Stimulated activated CD4-positive, alpha-beta T cell treated with anti-CD3 and anti-CD28 coated beads, TNF-alpha, amount 100 ng/mL, for 1 hour (primary cell): Measurements from ENCODE around the gene EID3.

Experiments
- DNase-seq, 3 donors: peaks; one replicate each; pipeline ENCODE4 v3.0.0-alpha.2; 2020; ENCODE audit warnings: low read depth in 3 of 3, low spot score in 1 of 3

Gene EID3

DNA sequence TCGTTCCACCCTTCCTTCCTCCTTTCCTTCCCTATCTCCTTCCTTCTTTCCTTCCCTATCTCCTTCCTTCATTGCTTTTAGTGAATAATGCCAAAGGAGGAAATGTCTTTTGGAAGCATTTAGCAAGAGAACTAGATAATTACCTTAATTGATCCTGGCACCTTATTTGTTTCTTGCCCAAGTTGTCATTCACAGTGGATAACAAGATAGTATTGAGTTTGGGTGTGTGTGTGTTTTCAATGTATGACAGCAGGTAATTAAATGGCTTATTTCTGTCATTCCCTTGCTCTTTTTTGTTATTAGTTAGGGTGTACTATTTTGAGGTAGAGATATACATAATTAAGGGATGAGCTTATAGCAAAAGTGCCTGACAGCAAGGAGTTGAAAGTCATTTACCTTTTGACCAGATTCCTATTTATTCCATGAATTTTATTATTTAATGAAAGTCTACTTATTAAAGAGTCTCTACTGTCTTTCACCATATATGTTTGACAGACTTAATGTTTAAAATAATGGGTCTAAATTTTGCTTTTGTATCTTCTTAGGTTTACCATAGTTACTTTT is 30.2 kb downstream of the EID3 start:
- no peak for DNase-seq

DNA sequence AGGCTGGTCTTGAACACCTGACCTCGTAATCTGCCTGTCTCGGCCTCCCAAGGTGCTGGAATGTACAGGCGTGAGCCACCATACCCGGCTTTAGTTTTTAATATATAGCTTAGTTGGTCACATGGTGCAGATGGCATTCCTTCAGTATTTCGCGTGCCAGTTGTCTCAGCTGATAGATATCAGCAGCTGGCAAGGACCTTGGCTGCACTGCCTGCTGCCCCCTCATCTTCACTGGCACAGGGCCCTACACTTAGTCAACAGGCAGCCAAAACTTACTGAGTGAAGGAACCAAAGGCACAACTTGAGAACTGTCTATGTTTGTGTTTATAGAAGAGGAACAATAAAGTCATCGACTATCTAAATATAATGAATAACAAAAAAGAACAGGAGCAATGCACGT is 31.0 kb downstream of the EID3 start:
- DNase-seq = no peak

DNA sequence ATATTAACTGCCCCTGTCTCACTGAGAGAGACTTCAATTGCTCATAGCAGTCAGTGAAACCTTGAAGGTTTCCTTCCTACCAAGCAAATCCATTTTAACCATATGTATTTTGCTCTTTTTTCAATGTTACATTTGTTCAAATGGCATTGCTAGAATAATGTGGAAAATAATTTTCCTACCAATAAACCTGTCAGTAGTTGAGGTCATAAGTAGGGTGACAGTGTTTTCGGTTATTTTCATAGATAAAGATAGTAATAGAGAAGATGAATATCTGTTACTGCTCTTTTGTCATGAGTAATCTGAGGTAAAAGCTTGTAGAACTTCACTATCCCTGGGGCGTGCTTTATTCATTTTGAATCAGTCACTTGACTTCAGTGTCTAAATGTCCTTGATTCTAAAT is 32.6 kb downstream of the EID3 start:
- no peak for DNase-seq

DNA sequence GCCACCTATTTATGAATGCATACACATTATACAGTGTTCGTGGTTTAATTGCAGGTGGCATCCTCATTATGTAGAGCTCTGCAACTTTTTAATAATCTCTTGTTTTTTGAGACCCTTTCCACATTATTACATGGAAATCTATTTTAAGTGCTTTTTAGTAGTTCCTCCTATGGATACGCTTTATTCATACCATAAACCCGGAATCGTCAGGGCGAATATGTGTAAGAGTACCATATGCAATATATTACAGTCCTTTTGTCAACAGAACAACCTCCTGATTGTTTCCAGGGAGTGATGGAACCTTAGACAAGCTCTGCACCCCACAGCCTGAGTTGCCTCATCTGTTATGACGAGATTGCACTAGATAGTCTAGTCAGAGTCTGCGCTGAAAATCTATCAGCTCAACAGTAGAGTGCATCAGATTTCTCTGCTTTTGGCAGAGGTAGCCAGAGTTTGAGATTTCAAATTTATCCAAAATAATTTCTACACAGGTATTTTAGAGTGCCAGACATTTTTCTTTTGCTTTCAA is 33.6 kb downstream of the EID3 start:
- DNase-seq = no peak

DNA sequence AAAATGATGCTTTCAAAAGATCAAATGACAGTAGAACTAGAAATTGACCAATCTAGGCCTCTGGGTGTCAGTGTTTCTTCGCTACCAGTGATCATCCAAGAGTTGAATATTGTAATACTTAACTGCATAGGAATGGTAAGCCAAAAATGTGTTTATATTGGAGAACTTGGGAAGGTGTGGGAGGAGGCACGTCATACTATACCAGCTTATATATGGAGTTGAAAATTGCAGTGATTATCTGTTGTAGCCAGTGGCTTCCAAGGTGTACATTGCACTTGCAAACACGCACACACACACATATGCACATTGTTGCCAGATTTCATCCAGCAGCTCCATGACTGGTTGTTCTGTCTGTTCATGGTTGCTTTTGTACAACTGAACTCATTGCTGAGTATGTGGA is 36.1 kb downstream of the EID3 start:
- no peak for DNase-seq

DNA sequence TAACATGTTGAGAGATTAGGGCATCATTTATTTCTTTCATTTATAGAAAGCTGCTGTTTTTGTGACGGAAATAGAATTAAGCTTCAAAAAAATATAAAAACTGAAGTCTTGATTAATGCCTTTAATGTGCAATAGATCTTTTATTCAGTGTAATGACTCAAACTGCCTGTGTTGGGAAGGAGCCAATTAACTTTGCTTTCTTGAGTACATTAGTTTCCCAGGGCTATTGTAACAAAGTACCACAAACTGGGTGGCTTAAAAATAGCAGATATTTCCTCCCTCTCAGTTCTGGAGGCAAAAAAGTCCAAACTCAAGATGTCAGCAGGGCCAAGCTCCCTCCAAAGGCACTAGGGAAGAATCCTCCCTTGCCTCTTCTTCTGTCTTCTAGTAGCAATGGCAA is 36.6 kb downstream of the EID3 start:
- no peak for DNase-seq

DNA sequence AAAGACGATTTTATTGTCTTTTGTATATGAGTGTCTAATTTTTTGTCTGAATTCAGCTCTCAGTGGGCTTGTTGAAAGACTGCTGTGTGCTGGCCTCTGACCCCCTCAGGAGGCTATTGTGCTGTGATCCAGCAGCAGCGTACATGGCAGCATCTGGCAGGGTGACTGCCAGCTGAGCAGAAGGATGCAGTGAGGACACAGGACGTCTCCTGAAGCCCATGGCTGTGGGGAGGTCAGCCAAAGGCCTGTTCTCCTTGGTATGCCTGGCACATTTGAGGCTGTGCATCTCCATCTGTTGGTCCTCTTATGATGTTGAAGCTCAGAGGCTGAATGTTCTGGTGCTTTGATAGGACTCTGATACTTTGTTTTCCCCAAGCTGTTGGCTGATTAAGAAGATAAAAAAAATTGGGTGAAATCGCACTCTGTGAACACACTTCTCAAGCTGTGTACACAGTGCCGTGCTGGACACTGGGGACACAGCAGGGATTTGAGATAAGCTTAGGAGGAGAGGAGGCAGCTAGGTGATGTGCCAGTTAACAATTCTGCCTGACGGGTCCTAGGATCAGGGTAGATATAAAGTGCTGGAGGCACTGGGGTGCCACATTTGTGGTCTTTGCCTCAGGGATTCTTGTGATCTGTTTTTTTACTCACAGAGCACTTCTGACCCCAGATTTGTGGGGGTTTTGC is 37.5 kb downstream of the EID3 start:
- no peak for DNase-seq

DNA sequence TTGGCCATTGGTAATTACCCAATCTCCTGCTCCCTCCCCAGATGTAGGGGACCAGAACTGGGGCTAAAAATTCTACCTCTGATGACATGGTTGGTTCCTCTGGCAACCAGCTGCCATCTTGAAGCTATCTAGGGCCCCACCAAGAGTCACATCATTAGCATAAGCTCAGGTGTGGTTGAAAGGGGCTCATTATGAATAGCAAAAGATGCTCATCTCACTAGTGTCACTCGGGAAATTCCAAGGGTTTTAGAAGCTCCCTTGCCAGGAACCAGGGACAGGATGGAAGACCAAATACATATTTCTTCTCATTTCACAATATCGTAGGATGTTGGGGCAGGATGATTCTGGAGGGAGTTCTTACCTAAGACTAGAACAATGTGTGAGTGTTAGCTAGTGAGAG is 38.6 kb downstream of the EID3 start:
- no peak for DNase-seq

DNA sequence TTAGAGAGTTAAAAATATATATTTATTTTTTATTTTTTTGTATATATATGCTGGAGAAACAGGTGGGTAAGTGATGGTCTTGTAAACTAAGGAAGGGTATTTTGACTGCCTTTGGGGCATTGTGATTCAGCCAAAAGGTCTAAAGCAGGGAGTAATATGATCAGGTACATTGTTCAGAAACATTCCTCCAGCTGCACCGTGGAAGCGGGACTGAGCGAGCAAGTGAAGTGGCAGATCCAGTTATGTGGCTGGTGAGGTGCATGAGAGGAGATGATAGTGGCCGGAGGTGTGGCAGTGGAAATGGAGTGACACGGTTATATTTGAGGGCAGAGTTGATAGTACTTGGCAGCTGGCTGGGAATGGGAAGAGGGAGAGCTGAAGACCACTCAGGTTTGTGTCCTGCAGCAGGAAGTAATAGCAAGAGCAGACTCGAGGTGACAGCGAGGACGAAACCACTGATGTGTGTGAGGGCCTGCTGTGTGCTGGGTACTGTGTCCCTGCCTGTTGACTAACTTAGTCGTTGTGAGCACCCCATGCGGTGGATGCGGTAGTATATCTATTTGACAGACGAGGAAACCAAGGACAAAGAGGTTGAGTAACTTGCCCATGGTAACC is 39.2 kb downstream of the EID3 start:
- DNase-seq = no peak

DNA sequence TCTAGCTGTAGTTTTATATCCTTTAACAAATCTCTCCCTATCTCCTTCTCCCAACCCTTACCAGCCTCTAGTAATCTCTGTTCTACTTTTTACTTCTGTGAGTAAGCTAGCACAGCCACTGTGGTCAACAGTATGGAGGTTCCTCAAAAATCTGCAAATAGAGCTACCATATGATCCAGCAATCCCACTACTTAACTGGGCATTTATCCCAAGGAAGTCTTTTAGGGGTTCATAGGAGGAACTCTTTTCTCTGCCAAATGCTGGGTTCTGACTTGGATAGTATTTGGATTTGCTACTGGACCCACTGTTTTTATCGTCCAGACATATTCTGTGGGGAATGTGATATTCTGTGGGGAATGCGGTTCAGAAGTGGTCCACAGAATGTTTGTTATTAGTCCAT is 41.1 kb downstream of the EID3 start:
- no peak for DNase-seq

DNA sequence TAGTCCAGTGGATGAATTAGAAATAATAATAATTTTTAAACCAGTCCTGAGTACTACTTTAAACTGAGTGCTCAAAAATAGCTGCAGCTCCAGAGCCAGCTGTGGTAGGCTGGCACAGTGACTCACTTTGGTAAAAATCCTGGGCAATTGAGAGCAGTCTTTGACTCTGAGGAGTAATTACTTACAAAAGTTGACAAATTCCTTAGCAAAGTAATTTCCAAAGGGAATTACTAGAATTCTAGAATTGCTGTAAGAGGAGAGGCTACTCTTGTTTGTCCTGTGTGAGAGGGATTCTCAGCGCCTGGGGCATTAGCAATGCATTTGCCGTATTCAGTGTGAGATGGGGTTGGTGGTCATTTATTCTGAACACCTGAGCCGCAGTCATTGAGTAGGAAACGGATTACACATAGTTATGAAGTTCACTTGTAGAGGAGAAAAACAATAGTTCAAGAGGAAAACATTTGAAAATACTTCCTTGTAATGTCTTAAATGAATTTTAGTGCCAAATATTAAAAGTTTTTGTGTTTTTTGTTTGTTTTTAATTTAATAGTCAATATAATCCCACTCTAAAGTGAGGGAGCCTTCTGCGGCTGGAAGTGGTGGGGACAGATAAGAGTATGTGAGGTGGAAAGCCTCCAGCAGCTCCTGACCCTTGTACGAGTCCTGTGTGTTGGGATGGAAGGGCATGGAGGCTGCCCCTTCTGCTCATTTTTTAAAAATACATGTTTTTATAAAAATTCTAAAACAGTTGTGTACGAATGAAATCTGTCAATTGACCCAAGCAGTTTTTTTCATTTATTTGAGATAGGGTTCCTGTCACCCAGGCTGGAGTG is 41.9 kb downstream of the EID3 start:
- no peak for DNase-seq

DNA sequence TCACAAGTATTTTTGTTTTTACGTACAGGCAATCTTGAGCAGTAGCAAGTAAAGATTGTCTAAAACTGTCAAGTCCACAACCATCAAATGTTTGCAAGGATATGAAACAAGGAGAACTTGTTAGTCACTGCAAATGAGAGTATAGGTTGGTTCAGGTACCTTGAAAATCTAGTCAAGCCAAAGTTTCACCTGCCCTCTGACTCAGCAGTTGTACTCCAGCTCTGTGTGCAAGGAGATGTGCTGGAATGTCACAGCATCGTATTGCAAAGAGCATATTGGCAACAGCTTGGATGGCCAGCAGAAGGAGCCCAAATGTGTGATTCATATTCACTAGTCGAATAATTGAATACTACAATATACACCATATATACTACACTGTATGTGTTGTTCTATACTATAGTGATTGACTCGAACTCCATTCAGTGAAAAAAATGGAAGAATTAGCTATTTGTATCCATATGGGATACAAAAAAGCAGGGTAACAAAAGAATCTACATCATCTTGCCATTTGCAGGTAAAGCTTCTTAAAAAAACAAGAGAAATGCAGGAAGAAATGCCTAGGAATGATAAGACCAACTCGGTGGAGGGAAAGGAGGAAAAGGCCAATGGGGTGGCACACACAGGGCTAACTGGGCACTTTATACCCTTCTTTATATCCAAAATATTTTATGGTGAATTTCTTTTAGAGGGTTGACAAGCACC is 44.0 kb downstream of the EID3 start:
- DNase-seq = no peak

DNA sequence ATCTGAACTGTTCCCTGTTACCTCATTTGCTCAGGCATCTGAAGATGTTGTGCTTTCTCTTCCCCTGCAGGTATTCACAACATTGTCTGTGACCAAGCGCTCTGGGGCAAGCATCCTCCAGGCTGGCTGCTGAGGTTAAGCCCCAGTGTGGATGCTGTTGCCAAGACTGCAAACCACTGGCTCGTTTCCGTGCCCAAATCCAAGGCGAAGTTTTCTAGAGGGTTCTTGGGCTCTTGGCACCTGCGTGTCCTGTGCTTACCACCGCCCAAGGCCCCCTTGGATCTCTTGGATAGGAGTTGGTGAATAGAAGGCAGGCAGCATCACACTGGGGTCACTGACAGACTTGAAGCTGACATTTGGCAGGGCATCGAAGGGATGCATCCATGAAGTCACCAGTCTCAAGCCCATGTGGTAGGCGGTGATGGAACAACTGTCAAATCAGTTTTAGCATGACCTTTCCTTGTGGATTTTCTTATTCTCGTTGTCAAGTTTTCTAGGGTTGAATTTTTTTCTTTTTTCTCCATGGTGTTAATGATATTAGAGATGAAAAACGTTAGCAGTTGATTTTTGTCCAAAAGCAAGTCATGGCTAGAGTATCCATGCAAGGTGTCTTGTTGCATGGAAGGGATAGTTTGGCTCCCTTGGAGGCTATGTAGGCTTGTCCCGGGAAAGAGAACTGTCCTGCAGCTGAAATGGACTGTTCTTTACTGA is 44.9 kb downstream of the EID3 start:
- no peak for DNase-seq

DNA sequence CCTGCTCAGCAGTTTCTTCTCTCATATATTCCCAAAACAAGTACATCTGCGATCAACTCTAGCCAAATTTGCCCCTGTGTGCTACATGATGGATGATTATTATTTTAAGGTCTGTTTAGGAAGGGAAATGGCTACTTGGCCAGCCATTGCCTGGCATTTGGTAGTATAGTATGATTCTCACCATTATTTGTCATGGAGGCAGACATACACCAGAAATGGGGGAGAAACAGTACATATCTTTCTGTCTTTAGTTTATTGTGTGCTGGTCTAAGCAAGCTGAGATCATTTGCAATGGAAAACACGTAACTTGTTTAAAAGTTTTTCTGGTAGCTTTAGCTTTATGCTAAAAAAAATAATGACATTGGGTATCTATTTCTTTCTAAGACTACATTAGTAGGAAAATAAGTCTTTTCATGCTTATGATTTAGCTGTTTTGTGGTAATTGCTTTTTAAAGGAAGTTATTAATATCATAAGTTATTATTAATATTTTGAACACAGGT is 45.5 kb downstream of the EID3 start:
- no peak for DNase-seq

DNA sequence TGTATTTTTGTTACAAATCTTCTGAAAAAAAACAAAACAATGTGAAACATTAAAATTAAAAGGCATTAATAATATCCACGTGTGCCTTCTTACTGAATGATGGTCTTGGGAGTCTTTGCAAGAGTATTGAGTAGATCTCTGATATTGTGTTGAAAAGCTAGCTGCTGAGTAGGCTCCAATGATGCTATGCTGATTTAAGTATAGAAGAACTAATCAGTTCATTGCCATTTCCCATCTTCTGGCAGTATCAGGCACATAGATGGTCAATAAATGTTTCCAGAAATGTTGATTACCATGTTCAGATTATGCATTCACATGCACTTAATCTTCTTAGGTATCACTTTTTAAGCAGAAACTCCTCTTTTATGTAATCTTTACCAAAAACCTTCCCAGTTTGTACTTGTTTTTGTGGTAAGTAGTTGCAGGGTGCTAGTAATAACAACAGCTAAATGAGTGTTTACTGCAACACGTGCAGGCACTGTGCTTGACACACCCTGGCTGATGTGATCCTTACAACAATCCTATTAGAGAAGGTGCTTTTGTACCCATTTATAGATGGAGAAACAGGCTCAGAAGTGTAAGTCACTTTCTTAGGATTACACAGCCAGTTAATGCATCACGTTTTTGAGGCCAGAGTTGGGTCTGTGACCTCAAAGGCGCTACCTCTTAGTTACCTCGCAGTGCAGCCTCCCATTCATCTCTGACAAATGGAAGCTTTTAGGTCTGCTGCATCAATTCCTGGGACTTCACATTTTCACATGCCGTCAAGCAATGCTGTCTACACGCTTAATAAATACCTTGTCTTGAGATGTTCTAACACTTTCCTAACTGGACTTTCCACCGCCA is 46.9 kb downstream of the EID3 start:
- DNase-seq = no peak

DNA sequence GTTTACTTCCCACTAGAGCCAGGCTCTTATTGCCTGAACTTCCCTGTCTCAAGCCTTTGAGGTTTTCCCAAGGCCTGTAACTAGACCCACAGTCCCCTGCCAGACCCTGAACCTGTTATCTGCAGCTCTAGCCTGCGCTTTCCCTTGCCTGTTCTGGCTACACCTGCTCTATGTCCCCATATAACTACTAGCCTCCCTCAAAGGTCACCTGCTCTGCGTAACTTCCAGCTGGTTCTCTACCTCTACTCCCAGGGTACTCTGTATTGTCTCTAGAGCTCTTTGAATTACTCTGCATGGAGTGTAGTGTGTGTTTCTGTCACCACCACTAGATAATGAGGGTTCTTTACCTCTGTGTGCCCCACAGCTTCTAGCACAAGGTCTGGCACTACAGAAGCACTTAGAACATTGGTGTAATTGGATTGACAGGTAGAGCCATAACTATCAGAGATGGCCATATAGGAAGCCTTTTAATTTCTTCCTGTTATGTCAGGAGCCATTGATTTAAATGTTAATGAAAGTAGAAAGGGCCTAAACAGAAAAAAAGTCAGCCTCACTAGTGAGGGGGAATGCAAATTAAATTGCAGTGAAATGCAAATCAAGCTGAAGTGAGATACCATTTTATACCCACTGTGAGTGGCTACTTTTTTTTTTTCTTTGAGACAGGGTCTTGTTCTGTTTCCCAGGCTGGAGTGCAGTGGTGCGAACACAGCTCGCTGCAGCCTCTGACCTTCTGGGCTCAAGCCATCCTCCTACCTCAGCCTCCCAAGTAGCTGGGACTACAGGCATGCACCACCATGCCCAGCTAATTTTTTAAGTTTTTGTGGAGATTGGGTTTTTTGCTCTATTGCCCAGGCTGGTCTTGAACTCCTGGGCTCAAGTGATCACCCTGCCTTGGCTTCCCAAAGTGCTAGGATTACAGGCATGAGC is 47.8 kb downstream of the EID3 start:
- no peak for DNase-seq

DNA sequence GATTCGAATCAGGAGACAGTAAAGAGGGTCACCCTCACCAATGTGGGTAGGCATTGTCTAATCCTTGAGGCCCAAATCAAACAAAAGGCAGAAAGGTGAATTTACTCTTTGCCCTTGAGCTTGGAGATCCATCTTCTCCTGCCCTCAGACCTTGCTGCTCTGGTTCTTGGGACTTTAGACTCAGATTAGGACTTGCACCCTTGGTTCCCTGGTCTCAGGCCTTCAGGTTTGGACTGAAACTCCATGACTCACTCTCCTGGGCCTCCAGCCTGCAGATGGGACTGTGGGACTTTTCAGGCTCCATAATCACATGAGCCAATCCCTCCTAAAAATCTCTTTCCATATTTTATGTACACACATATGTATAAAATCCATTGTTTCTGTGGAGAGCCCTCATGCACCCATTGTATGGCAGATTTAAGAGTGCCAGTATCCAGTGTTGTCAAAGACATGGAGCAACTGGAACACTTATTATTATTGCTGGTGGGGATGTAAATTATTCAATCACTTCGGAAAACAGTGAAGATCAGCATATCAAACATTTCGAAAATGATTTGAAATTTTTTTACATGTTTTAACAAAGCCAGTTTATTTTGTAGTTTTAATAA is 48.7 kb downstream of the EID3 start:
- no peak for DNase-seq
